GM19468 (cell line): Measurements from ENCODE around the gene FAM20C.
"Not testable (repeated sequence)": the region's sequence is repeated elsewhere in the genome, so short reads cannot be mapped to it uniquely, and the experiment has no call there.

Source experiments
- ATAC-seq: cut with Tn5 transposase; IDR thresholded peaks from one replicate; pipeline ENCODE4 v1.9.1; 2021; ENCODE audit warnings: mild to moderate bottlenecking, moderate library complexity, moderate number of reproducible peaks; ENCODE audit not compliant: unreplicated experiment; ENCODE audit errors: extremely low read depth

Gene FAM20C

GRCh38 chr7:295155-296154, 103.1 kb downstream of the FAM20C start:
- no peak for ATAC-seq

DNA sequence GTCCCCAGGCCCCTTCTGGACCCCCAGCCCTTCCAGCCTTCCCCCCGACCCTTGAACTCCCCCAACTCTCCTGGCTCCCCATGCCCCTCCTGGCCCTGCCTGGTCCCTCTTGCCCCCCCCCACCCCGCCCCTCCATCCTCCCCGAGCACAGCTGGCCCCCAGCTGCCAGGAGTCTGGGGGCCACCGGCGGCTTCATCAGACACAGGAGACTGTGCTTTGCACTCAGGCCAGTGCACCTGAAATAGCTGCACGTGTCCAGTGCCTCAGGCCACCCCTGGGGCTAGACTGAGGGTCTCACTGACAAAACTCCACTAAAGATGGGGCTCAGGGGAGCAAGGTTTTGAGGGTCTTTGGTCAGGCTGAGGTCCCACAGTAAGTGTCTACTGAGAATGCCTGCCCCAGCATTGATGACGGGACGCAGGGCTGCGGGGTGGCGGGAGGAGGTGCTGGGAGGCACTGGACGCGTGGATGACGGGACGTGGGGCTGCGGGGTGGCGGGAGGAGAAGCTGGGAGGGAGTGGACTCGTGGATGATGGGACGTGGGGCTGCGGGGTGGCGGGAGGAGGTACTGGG, 104.1 kb downstream of the FAM20C start:
- ATAC-seq, result no peak

GRCh38 chr7:297141-297540, 104.8 kb downstream of the FAM20C start:
- ATAC-seq, result not testable (repeated sequence)

GRCh38 chr7:297611-298374, 105.4 kb downstream of the FAM20C start:
- no peak for ATAC-seq

- ATAC-seq, result no peak
These were observed 106.0 kb downstream of the FAM20C start for GRCh38 chr7:298375-298702.

DNA sequence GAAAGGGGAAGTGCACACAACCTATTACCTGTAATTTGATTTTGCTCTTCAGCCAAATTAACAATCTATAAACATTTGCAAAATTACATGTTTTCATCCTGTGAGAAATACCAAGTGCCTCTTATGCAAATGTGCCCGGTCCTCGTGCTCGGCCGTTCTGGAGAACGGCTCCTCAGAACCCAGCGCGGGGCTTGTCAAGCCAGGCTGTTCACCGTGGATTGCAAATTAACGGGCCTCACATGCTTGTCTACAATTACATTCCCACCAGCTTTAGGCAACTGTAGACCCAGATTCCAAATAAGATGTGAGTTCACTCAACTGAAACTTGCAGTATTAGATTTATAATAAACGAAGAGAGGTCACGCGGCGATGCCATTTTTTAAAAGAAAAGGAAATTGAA, 106.4 kb downstream of the FAM20C start:
- ATAC-seq, result no peak

- no peak for ATAC-seq
These were observed 106.8 kb downstream of the FAM20C start for GRCh38 chr7:299169-299568.

GRCh38 chr7:299628-300027, 107.3 kb downstream of the FAM20C start:
- no peak for ATAC-seq

DNA sequence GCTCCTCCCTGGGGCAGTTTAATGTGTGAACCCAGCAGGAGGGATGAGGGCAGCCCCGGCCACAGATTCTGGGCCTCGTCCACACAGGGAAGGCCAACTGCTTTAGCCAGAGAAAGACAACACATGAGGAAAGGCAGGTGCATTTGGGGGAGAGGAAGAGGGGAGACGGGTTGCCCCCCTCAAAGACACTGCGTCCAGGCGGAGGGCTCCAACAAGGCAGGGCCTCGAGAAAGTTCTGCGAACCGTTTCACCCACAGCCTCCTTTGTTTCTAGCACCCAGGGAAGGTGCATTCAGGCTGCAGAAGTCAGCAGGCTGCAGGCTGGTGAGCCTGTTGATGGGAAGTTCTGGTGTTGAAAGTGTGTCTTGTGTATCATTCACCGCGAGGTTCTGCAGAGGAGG, 107.7 kb downstream of the FAM20C start:
- no peak for ATAC-seq

- ATAC-seq, result no peak
These were observed 108.3 kb downstream of the FAM20C start for GRCh38 chr7:300546-301290.

DNA sequence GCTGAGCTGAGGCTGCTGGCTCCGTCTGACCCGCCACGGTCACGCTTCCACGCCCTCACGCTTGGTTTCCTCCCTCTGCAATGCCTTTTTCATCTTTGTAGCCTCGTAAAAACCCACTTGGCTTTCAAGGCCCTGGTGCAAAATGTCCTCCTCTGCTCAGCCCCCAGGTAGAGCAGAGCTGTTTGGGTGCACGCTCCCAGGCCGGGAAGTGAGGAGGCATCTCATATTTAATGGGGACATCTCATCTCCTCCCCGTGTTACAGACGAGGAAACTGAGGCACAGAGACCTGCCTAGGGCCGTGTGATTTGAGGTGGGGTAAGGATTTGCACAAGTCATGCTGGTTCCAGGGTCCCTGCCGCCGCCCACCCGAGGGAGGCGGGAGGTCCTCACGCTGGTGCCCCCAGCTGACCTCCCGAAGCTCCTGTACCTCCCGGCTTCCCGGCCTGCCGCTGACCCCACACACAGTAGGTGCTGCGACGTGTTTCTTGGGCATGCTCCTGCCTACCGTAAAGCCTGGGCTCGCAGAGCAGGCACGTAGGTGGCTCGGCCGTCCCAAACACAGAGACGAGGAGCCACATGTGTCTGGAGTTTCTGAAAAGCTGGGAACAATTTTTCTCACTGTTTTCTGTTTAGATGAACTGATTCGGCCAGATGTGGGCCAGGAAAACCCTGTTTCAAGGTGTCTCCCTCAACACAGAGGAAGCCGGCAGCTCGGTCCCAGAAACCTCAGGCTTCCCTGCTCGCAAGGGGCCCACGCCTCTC, 109.1 kb downstream of the FAM20C start:
- ATAC-seq, result no peak

GRCh38 chr7:302054-302992, 110.0 kb downstream of the FAM20C start:
- no peak for ATAC-seq

- ATAC-seq, result no peak
These were observed 111.1 kb downstream of the FAM20C start for GRCh38 chr7:303425-303824.

DNA sequence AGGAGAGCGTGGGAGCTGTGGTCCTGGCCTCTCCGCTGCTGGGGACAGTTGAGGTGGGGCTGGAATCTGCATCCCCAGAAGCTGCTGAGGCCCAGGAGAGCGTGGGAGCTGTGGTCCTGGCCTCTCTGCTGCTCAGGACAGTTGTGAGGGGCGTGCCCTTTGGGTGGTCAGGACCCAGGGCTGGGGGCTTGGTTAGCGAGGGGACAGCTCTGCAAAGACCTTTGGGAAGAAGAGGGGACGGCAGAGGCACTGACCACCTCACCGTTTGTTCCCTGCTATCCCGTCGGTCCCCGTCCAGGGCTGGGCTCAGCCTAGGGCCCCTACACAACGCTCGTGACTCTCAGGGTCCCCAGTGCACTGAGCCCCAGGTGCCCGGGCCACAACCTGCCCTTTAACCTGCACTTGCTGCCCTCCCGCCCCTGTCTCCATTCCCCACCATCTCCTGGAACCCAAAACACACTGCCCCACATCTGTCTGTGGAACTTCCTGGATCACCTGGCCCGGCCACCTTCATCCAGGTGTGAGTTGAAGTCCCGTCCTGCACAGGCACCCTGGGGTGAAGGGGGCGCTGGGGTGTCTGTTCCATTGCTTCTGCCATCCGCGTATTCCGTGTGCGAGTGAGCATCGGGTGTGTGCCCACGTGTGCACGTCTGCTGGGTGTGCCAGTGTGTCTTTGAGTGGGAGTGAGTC, 111.7 kb downstream of the FAM20C start:
- no peak for ATAC-seq

- ATAC-seq, result no peak
These were observed 112.4 kb downstream of the FAM20C start for GRCh38 chr7:304574-305409.

DNA sequence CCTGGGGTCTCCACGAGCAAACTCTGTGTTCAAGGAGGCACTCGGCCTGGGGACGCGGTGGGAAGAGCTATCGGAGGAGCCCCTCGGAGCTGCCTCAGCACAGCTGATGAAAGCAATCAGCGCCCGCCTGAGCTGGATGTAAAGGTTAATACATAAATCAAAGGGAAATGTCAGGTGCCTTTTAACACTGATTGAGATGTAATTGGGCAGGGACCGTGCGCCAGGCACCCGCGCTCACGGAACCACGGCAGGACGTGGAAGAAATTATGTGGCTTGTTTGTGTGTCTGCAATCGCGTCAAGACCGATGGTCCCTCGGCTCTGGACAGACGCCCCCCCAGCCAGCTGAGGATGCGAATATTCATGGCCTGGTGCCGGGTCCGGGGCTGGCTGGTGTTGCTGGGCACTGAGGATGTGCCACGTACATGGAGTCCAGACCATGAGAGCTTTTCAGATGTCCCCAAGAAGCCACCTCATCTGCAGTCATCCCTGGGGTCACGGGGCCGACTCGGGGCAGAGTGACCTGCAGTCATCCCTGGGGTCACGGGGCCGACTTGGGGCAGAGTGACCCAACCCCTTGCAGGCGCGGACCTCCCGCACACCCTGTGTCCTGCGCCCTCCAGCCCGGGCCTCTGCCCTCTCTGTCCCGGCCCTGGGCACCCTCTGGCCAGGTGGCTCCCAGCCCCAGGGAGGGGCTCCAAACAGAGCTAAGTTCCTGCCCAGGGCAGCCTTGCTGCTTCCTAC, 113.2 kb downstream of the FAM20C start:
- no peak for ATAC-seq
